Heart left ventricle (tissue), 16 donors: ENCODE measurements around the gene LAMC3. TPM values are rescaled to one million over a fixed set of nuclear protein-coding genes. Genes with fewer than 3 reads are reported as not detected.

Source experiments
- ATAC-seq, 4 donors: fragments of 200-7000 bp; cut with Tn5 transposase; one replicate each; pipeline ENCODE4 v1.9.1; 2020 to 2022; ENCODE audit warnings: moderate library complexity in 4 of 4, mild to moderate bottlenecking in 3 of 4, moderate number of reproducible peaks in 1 of 4
- DNase-seq, 5 donors: peaks; one replicate each; pipeline ENCODE4 v3.0.0-alpha.2; 2020
- H3K27ac ChIP-seq, 12 donors: fragments of 200-600 bp; sonication (generic) in 4 of 12; one replicate each; pipeline versions ENCODE4 v1.5.0 to v1.8.0; 2016 to 2022; ENCODE audit warnings: mild to moderate bottlenecking in 2 of 12
- H3K27me3 ChIP-seq, 9 donors: fragments of 200-600 bp; sonication (generic) in 2 of 9; one replicate each; pipeline versions ENCODE4 v1.5.1 to v1.8.0; 2016 to 2022; ENCODE audit warnings: mild to moderate bottlenecking in 3 of 9
- H3K36me3 ChIP-seq, 9 donors: fragments of 200-600 bp; sonication (generic) in 2 of 9; one replicate each; pipeline versions ENCODE4 v1.5.0 to v1.8.0; 2018 to 2022; ENCODE audit warnings: mild to moderate bottlenecking in 2 of 9
- H3K4me1 ChIP-seq, 12 donors: fragments of 200-600 bp; sonication (generic) in 4 of 12; one replicate each; pipeline versions ENCODE4 v1.5.0 to v1.8.0; 2016 to 2022; ENCODE audit warnings: mild to moderate bottlenecking in 3 of 12
- H3K4me3 ChIP-seq, 12 donors: fragments of 200-600 bp; sonication (generic) in 4 of 12; one replicate each; pipeline versions ENCODE4 v1.5.0 to v1.8.0; 2017 to 2022; ENCODE audit warnings: mild to moderate bottlenecking in 9 of 12, moderate library complexity in 4 of 12
- H3K9me3 ChIP-seq, 12 donors: fragments of 200-600 bp; sonication (generic) in 4 of 12; one replicate each; pipeline versions ENCODE4 v1.5.0 to v1.8.0; 2016 to 2022; ENCODE audit warnings: mild to moderate bottlenecking in 1 of 12
- POLR2A ChIP-seq, 2 donors: fragments of 450-650 bp; IDR thresholded peaks; one replicate each; pipeline ENCODE4 v1.6.1; 2017; ENCODE audit warnings: antibody characterized with exemption in 2 of 2, mild to moderate bottlenecking in 2 of 2, moderate library complexity in 2 of 2
- WGBS, 4 donors: extraction: QIAGEN DNeasy Blood & Tissue Kit in 2 of 4; methylation state at CpG; one replicate each; pipeline versions ENCODE4 v1.1.5 to v1.1.7; 2013 to 2018; 5-methylcytosine and 5-hydroxymethylcytosine counted together
- intact Hi-C, 10 donors: fragments of 100-400 bp; cut with DNase I; formaldehyde crosslinking; loops; one replicate each; pipeline versions ENCODE4 v1.11.1 to v1.14.2; 2022
- polyA plus RNA-seq, 2 donors: library from polyadenylated mRNA; stranded (reverse); fragments of 200-250 nt; gene quantifications; one replicate each; pipeline ENCODE4 v1.2.3, GENCODE V29; 2013
- total RNA-seq, 9 donors: library from RNA; depleted of rRNA in 2 of 9; stranded (reverse); fragments of >200 nt in 2 of 9; fragmentation: NEBNext Ultra II Directional in 3 of 9; extraction: Animal tissue kit (Norgen Biotek cat#: 25700) in 3 of 9; gene quantifications; one replicate each; pipeline versions ENCODE4 v1.1.0 to v1.2.4, GENCODE V29; 2016 to 2023
- TF ChIP-seq, protein P1 (sequence below), 12 donors: fragments of 200-600 bp; sonication (generic) in 4 of 12; IDR thresholded peaks; one replicate each; pipeline versions ENCODE4 v1.5.0 to v1.8.0; 2018 to 2022; ENCODE audit warnings: antibody characterized with exemption in 12 of 12, mild to moderate bottlenecking in 5 of 12
- donor health status: ischemic (EF 13 %, LVEDD 7.1; RV severe dilation, severe dysfunction).
- donor health status: healthy with polysubstance abuse.
- donor health status: DM: no; HTN: yes; CAD: no.
- donor health status: DM: no; HTN: no; CAD: no.
- donor health status: ischemic (EF 25% LVEDD 6.9; RV normal size, moderate dysfunction).
- donor health status: ischemic (EF 25% LVEDD 5.7; RV mildly dilated, moderate dysfunction).
- donor health status: healthy.
- donor health status: DM: yes; HTN: yes; CAD: no.
- donor health status: ischemic (EF 35%, LVEDD 5.7; RV mildly dilated, moderate dysfunction).
- donor health status: nonischemic (EF 11% LVEDD 7.7; RV severe dilation, severe dysfunction).
- donor health status: DM: yes; HTN: yes; CAD: no.
- donor health status: PGD.
- donor health status: ischemic (EF 29% LVEDD 5.4; RV normal size, mild dysfunction).
- donor health status: nonischemic (EF 23%, LVEDD 6.1; RV moderate dilation, normal function).

Gene LAMC3
- total and polyA plus RNA-seq, 11 donors: 0.11 to 1.8 (median 0.67) TPM

DNA sequence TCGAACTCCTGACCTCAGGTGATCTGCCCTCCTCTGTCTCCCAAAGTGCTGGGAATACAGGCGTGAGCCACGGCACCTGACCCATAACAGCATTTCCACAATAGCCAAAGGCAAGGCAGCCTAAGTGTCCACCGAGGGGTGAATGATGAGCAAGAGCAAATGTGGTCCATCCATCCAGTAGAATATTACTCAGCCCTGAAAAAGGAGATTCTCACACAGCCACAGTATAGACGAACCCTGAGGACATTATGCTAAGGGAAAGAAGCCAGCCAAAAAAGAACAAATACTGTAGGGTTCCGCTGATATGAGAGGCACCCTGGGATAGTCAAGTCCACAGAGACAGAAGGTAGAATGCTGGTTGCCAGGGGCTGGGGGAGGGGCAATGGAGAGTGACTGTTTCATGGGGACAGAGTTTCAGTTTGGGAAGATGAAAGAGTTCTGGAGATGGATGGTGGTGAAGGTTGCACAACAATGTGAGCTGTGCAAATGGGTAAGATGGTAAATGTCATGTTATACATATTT is 7.0 kb downstream of the LAMC3 start:
- H3K27me3 ChIP-seq: peaks cover 0 to 7% (median 3%) of the 10 kb centered on the region in 9 donors
- 92 to 97% (median 95%) methylated on average over 6 of the region's 6 CpGs for WGBS, 4 donors
- DNase-seq (peak in 2 of 5 donors; percentile 1 to 10), ATAC-seq (no peak)
- no peak for TF ChIP-seq POLR2A (IDR thresholded peaks at IDR 0.05)
- TF ChIP-seq, protein P1, sequence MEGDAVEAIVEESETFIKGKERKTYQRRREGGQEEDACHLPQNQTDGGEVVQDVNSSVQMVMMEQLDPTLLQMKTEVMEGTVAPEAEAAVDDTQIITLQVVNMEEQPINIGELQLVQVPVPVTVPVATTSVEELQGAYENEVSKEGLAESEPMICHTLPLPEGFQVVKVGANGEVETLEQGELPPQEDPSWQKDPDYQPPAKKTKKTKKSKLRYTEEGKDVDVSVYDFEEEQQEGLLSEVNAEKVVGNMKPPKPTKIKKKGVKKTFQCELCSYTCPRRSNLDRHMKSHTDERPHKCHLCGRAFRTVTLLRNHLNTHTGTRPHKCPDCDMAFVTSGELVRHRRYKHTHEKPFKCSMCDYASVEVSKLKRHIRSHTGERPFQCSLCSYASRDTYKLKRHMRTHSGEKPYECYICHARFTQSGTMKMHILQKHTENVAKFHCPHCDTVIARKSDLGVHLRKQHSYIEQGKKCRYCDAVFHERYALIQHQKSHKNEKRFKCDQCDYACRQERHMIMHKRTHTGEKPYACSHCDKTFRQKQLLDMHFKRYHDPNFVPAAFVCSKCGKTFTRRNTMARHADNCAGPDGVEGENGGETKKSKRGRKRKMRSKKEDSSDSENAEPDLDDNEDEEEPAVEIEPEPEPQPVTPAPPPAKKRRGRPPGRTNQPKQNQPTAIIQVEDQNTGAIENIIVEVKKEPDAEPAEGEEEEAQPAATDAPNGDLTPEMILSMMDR (IDR thresholded peaks at IDR 0.05): no peak
- no peak overlapping the region for H3K4me3 ChIP-seq
- intact Hi-C loops: no loop called here
- H3K4me1 ChIP-seq: no peaks in the 10 kb centered on the region
- H3K36me3 ChIP-seq: no peaks in the 10 kb centered on the region
- H3K9me3 ChIP-seq: peaks cover 0 to 9% (median 0%) of the 10 kb centered on the region in 12 donors
- H3K27ac ChIP-seq: no peak overlapping the region

DNA sequence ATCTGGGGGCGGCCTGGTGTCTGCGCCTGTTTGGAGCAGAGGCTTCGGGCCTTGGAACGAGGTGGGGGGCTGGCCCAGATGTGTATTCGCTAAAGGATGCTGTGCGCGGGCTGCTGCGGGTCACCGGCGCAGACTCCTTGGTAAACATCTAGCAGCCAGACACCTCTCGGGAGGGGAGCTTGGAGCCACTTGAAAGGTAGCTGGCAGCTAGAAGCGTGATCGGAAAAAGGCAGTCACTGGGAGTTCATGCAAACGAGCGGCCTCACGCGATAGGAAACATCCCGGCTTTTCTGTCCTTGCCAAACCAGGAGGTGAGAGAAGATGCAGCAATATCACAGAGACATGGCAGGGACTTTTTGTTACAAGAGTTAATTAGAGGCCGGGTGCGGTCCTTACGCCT is 8.1 kb downstream of the LAMC3 start:
- H3K36me3 ChIP-seq: no peaks in the 10 kb centered on the region
- ATAC-seq (no peak), DNase-seq (peak in 2 of 5 donors; percentile 18 to 60)
- H3K27ac ChIP-seq: no peak overlapping the region
- peaks cover 0 to 9% (median 0%) of the 10 kb centered on the region in 12 donors for H3K9me3 ChIP-seq
- TF ChIP-seq POLR2A (IDR thresholded peaks at IDR 0.05): no peak
- TF ChIP-seq, protein P1 (IDR thresholded peaks at IDR 0.05): no peak
- 56 to 68% (median 62%) methylated on average over 15 to 21 of the region's 21 CpGs for WGBS, 4 donors
- H3K27me3 ChIP-seq: peaks cover 0 to 5% (median 3%) of the 10 kb centered on the region in 9 donors
- no peaks in the 10 kb centered on the region for H3K4me1 ChIP-seq
- H3K4me3 ChIP-seq: no peak overlapping the region
- intact Hi-C loops: no loop called here

DNA sequence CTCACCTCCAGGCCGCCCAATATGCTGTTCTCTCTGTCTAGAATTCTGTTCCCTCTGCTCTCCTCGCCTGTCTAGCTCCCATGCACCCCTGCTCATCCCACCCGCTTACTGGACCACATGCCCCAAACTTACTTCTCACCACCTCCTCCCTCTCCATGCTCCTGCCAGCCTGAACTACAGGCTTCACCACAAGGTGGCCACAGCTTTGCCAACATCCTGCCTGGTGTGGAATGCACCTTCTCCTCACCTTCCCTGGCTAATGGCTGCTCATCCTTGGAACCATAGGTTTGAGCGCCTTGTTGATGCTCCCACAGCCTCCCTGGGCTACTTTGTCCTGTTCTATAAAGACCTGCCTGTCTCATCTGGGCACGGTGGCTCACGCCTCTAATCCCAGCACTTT is 9.6 kb downstream of the LAMC3 start:
- no peak for ATAC-seq
- 86 to 93% (median 90%) methylated on average over 6 of the region's 6 CpGs for WGBS, 4 donors
- peaks cover 0 to 5% (median 0%) of the 10 kb centered on the region in 9 donors for H3K27me3 ChIP-seq
- H3K36me3 ChIP-seq: no peaks in the 10 kb centered on the region
- H3K27ac ChIP-seq: no peak overlapping the region
- H3K4me1 ChIP-seq: no peaks in the 10 kb centered on the region
- no peak overlapping the region for H3K4me3 ChIP-seq
- TF ChIP-seq, protein P1 (IDR thresholded peaks at IDR 0.05): no peak
- TF ChIP-seq POLR2A (IDR thresholded peaks at IDR 0.05): no peak
- peak in 1 of 5 donors; percentile 15 for DNase-seq
- peaks cover 0 to 9% (median 0%) of the 10 kb centered on the region in 12 donors for H3K9me3 ChIP-seq
- intact Hi-C loops: no loop called here

DNA sequence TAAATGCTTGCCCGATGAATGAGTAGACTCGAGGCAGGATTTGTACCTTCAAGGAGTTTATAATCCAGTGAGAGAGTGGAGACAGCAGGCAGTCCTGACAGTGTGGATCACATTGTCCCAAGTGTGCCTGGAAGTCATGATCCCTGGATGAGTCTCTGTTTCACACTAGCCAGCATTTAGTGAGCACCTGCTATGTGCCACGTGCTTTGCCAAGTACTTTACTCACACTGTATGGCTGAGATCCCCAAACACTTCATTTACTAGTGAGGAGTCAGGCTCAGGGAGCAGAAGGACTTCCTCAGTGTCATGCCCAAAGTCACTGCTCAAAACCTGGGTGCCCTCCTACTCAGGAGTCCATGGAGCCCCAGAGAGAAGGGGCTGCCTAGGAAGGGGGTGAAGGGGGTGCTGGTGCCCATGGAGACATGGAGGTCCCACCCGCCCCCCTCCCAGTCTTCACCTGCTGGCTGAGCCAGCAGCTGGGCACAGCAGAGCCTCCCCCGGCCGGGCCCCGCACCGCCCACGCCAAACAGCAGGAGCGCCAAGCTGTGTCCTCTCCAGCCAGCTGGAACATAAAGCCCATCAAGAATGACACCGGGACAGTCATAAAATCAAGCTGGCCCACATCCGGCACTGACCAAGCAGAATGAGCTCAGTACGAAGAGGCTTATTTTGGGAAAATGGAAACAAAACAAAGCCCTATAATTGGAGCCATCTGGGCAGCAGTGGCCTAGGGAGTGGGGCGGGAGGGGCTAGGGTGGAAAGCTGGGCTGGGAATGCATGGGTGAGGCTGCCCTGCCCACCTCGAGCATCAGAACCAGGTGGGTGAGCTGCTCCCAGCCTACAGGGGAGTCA is 10.6 kb downstream of the LAMC3 start:
- intact Hi-C loops: no loop called here
- TF ChIP-seq POLR2A (IDR thresholded peaks at IDR 0.05): no peak
- TF ChIP-seq, protein P1 (IDR thresholded peaks at IDR 0.05): no peak
- WGBS, 4 donors: 68 to 82% (median 74%) methylated on average over 14 to 15 of the region's 15 CpGs
- Histone ChIP-seq H3K36me3 (no peaks in the 10 kb centered on the region), H3K4me3 (no peak overlapping the region), H3K27me3 (peaks cover 0 to 9% (median 0%) of the 10 kb centered on the region in 9 donors), H3K9me3 (peaks cover 0 to 9% (median 0%) of the 10 kb centered on the region in 12 donors), H3K4me1 (no peaks in the 10 kb centered on the region), H3K27ac (no peak overlapping the region)
- DNase-seq (peak in 2 of 5 donors; percentile 40 to 53), ATAC-seq (peak in 3 of 4 donors; percentile 59 to 76 (median 66))
